Psoas muscle (tissue), 8 donors: Measurements from ENCODE around the gene ABCC2. TPM values are rescaled to one million over a fixed set of nuclear protein-coding genes. Genes with fewer than 3 reads are reported as not detected.

Experiments
- ATAC-seq, 4 donors: fragments of 200-7000 bp; cut with Tn5 transposase; one replicate each; pipeline ENCODE4 v1.9.1; 2020; ENCODE audit warnings: moderate library complexity in 3 of 4, mild to moderate bottlenecking in 2 of 4
- DNase-seq, 2 donors: peaks; one replicate each; pipeline ENCODE4 v3.0.0-alpha.2; 2020
- H3K27ac ChIP-seq: fragments of 200-600 bp; one replicate; pipeline ENCODE4 v1.8.0; 2022
- H3K27me3 ChIP-seq, 3 donors: fragments of 200-600 bp in 1 of 3; one replicate each; pipeline versions ENCODE4 v1.6.1 to v1.8.0; 2013 to 2022; ENCODE audit warnings: low read length in 2 of 3, mild to moderate bottlenecking in 2 of 3, moderate library complexity in 1 of 3; ENCODE audit not compliant: insufficient read depth in 3 of 3
- H3K36me3 ChIP-seq, 2 donors: fragments of 200-600 bp in 1 of 2; one replicate each; pipeline versions ENCODE4 v1.6.1 to v1.8.0; 2013 to 2022; ENCODE audit warnings: low read depth in 1 of 2, mild to moderate bottlenecking in 1 of 2, moderate library complexity in 1 of 2; ENCODE audit not compliant: insufficient read depth in 1 of 2
- H3K4me1 ChIP-seq: fragments of 200-600 bp; one replicate; pipeline ENCODE4 v1.8.0; 2022
- H3K4me3 ChIP-seq: fragments of 200-600 bp; one replicate; pipeline ENCODE4 v1.8.0; 2022; ENCODE audit warnings: mild to moderate bottlenecking
- H3K9me3 ChIP-seq: fragments of 200-600 bp; one replicate; pipeline ENCODE4 v1.8.0; 2022
- WGBS, 3 donors: extraction: QIAGEN DNeasy Blood & Tissue Kit; methylation state at CpG; one replicate each; pipeline versions ENCODE4 v1.1.6 to v1.1.7; 2013; 5-methylcytosine and 5-hydroxymethylcytosine counted together
- intact Hi-C, 2 donors: fragments of 100-400 bp; cut with DNase I; formaldehyde crosslinking; loops; one replicate each; pipeline versions ENCODE4 v1.11.0 to v1.14.2; 2022
- polyA plus RNA-seq, 3 donors: library from polyadenylated mRNA; stranded (reverse); fragments of 200-250 nt; gene quantifications; one replicate each; pipeline ENCODE4 v1.2.3, GENCODE V29; 2013
- total RNA-seq, 4 donors: library from RNA; stranded (reverse); fragmentation: NEBNext Ultra II Directional in 2 of 4; extraction: Animal tissue kit (Norgen Biotek cat#: 25700) in 2 of 4; gene quantifications; one replicate each; pipeline versions ENCODE4 v1.2.1 to v1.2.4, GENCODE V29; 2021 to 2023
- TF ChIP-seq, protein P1 (sequence below): fragments of 200-600 bp; IDR thresholded peaks from one replicate; pipeline ENCODE4 v1.8.0; 2022; ENCODE audit warnings: antibody characterized with exemption
- donor health status: healthy with polysubstance abuse.
- donor health status: DM: no; HTN: no; CAD: no; lungs with moderate emphysema.
- donor health status: Bipolar disorder and iron deficiency.
- donor health status: healthy.
- donor health status: DM: yes; HTN: yes; CAD: no.
- donor health status: DM: no; HTN: no; CAD: no.
- donor health status: DM: no; HTN: no; CAD: no.
- donor health status: DM: yes; HTN: yes; CAD: no.

Gene ABCC2
- total and polyA plus RNA-seq, 7 donors, result 0.23 to 2.3 (median 0.64) TPM

DNA sequence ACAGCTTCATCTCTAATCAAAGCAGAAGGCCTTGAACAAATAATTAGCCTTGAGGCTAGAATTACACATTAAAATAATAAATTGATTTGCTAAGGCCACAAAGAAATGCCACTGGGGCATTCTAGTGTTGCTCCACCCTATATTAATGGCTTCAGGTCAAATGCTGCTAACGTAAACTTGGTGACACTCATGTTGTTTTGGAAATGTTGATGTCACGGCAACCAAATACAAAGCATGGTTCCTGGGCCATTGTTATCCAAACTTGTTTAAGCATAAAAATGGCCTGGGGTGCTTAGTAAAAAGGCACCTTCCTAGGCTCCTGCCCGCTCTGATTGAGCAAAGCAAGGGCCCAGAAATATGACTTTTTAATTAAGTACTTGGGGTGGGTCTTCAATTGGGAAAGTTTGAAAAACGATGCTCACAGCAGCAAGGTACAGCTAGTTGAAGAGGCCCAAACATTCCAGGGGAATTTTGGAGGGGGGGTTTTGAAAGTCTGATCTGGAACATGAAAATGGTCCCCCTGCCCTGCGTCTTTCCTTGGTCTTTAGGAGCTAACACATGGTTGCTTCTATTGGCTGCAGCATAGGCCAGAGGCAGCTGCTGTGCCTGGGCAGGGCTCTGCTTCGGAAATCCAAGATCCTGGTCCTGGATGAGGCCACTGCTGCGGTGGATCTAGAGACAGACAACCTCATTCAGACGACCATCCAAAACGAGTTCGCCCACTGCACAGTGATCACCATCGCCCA lies 67.8 kb downstream of the ABCC2 start:
- Histone ChIP-seq H3K9me3 (no peaks in the 10 kb centered on the region), H3K36me3 (peaks cover 0 to 56% of the 10 kb centered on the region in 2 donors), H3K4me1 (peaks cover 10% of the 10 kb centered on the region), H3K27ac (no peak overlapping the region), H3K4me3 (no peak overlapping the region), H3K27me3 (no peaks in the 10 kb centered on the region)
- TF ChIP-seq, protein P1, sequence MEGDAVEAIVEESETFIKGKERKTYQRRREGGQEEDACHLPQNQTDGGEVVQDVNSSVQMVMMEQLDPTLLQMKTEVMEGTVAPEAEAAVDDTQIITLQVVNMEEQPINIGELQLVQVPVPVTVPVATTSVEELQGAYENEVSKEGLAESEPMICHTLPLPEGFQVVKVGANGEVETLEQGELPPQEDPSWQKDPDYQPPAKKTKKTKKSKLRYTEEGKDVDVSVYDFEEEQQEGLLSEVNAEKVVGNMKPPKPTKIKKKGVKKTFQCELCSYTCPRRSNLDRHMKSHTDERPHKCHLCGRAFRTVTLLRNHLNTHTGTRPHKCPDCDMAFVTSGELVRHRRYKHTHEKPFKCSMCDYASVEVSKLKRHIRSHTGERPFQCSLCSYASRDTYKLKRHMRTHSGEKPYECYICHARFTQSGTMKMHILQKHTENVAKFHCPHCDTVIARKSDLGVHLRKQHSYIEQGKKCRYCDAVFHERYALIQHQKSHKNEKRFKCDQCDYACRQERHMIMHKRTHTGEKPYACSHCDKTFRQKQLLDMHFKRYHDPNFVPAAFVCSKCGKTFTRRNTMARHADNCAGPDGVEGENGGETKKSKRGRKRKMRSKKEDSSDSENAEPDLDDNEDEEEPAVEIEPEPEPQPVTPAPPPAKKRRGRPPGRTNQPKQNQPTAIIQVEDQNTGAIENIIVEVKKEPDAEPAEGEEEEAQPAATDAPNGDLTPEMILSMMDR, result no peak
- intact Hi-C loops, result no loop called here
- DNase-seq (no peak), ATAC-seq (no peak)
- WGBS, 3 donors, result 54 to 69% (median 59%) methylated on average over 11 of the region's 11 CpGs

DNA sequence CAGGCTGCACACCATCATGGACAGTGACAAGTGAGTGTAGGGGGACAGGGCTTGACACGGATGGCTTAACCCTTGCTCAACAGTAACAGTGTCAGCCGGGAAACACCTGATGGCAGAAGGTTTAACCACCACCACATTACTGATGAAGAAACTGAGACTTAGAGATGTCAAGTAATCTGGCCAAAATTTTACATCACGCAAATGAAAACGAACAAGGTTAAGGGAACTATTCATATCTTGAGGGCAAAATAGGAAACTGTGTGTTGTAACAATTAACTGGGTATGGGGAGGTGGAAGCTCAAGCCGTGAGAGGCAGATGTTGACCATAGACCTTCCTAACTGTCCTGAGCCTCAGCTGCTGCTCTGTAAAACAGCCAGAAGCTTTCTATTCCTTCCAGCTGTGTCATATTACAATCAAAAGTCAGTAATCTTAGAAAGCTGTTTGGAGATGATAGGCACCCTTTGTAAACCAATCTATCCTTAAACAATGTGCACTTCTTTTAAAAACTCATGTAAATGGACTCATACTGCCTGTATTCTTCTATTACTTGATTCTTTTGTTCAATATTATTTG lies 68.4 kb downstream of the ABCC2 start:
- WGBS, 3 donors, result 55 to 58% (median 56%) methylated on average over 5 of the region's 5 CpGs
- intact Hi-C loops, result no loop called here
- H3K27ac ChIP-seq, result no peak overlapping the region
- no peak overlapping the region for H3K4me3 ChIP-seq
- no peaks in the 10 kb centered on the region for H3K27me3 ChIP-seq
- ATAC-seq, result no peak
- TF ChIP-seq, protein P1, result no peak
- DNase-seq, result no peak
- peaks cover 9% of the 10 kb centered on the region for H3K4me1 ChIP-seq
- H3K9me3 ChIP-seq, result no peaks in the 10 kb centered on the region
- peaks cover 0 to 56% of the 10 kb centered on the region in 2 donors for H3K36me3 ChIP-seq

DNA sequence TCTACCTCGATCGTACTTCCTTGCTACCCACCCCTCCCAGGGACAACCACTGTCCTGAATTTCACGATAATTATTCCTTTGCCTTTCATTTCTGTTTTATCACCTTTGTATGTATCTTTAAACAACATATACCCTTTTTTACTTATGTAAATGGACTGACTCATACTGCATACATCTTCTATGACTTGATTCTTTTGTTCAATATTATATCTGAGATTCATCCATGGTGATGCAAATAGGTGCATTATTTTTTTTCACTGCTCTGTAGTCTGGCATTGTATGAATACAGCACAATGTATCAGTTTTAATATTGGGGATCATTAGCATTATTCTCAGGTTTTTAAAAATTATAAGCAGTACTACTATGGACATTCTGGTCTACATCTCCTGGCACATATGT lies 69.4 kb downstream of the ABCC2 start:
- Histone ChIP-seq H3K4me1 (no peaks in the 10 kb centered on the region), H3K27ac (no peak overlapping the region), H3K4me3 (no peak overlapping the region), H3K9me3 (no peaks in the 10 kb centered on the region), H3K27me3 (no peaks in the 10 kb centered on the region), H3K36me3 (peaks cover 0 to 54% of the 10 kb centered on the region in 2 donors)
- TF ChIP-seq, protein P1, result no peak
- intact Hi-C loops, result no loop called here
- ATAC-seq, result no peak
- 95 to 98% (median 96%) methylated on average over 3 of the region's 3 CpGs for WGBS, 3 donors
- DNase-seq, result no peak

DNA sequence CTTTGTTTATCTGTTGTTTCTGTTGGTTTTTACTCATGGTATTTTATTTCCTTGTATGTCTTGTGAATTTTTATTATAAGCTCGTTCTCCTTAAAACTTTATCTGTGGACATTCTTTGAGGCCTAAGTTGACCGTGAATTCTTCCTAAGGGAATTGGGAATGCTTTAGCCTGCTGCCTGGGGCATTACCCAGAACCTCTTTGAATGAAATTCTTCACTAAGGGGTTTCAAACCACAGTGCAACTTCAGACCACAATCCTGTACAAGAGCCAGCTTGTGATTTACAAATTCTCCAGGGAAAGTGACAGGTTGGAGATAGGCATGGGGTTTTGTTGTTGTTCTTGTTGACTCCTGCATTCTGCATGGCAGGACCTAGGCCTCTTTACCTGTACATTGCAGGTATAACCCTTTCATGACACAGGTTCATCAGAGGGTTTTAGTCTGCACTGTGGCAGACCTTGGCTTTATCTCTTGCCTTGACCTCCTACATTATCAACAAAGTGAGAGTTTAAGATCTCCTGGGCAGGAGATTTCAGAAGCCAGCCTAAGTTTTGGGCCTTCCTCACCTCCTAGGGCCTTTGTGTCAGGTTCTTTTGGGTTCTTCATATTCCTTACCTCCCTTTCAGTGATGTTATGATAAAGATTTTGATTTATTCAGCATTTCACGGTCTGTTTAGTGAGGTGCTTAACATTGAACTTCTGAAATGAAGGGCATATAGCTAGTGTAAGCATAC lies 70.2 kb downstream of the ABCC2 start:
- Histone ChIP-seq H3K4me1 (no peaks in the 10 kb centered on the region), H3K27me3 (no peaks in the 10 kb centered on the region), H3K9me3 (no peaks in the 10 kb centered on the region), H3K4me3 (no peak overlapping the region), H3K27ac (no peak overlapping the region), H3K36me3 (peaks cover 0 to 52% of the 10 kb centered on the region in 2 donors)
- ATAC-seq (no peak), DNase-seq (no peak)
- intact Hi-C loops, result no loop called here
- TF ChIP-seq, protein P1, result no peak
- WGBS, 3 donors, result 59 to 81% (median 64%) methylated on average over 3 of the region's 3 CpGs
